Activated CD4-positive, alpha-beta memory T cell treated with anti-CD3 and anti-CD28 coated beads for 36 hours (primary cell): ENCODE results near the gene SAC3D1. TPM values are rescaled to one million over a fixed set of nuclear protein-coding genes. Genes with fewer than 3 reads are reported as not detected.

ENCODE experiments used
- CTCF ChIA-PET: fragments of 350-600 bp; sonication (Branson Sonifier 250); formaldehyde crosslinking; loops from one replicate; lab custom pipeline; 2021; ENCODE audit warnings: antibody characterized with exemption, inconsistent platforms; lab: Charles Lee
- POLR2A ChIA-PET: fragments of 350-600 bp; sonication (Branson Sonifier 250); formaldehyde crosslinking; loops from one replicate; lab custom pipeline; 2021; ENCODE audit warnings: antibody characterized with exemption; lab: Charles Lee
- DNase-seq: peaks from one replicate; pipeline ENCODE4 v3.0.0-alpha.2; 2020
- H3K27ac Mint-ChIP-seq: one replicate; pipeline ENCODE4 v1.8.0; 2021; ENCODE audit warnings: mixed read lengths
- H3K27me3 Mint-ChIP-seq: one replicate; pipeline ENCODE4 v1.8.0; 2021; ENCODE audit warnings: mixed read lengths
- H3K36me3 Mint-ChIP-seq: one replicate; pipeline ENCODE4 v1.8.0; 2021; ENCODE audit warnings: mixed read lengths
- H3K4me1 Mint-ChIP-seq: one replicate; pipeline ENCODE4 v1.8.0; 2021; ENCODE audit warnings: low read depth, mixed read lengths
- H3K4me3 Mint-ChIP-seq: one replicate; pipeline ENCODE4 v1.8.0; 2021; ENCODE audit warnings: mild to moderate bottlenecking, mixed read lengths
- H3K9me3 Mint-ChIP-seq: one replicate; pipeline ENCODE4 v1.8.0; 2021; ENCODE audit warnings: mixed read lengths
- intact Hi-C: fragments of 100-400 bp; cut with micrococcal nuclease; formaldehyde crosslinking; loops from one replicate; pipeline ENCODE4 v1.15.1; 2023
- total RNA-seq, 2 experiments: library from RNA; stranded (reverse); gene quantifications; one replicate each; pipeline ENCODE4 v1.2.3, GENCODE V29; 2021

The SAC3D1 gene
- total RNA-seq, 2 experiments from 2014 or later, result 14.2 to 14.7 TPM

DNA sequence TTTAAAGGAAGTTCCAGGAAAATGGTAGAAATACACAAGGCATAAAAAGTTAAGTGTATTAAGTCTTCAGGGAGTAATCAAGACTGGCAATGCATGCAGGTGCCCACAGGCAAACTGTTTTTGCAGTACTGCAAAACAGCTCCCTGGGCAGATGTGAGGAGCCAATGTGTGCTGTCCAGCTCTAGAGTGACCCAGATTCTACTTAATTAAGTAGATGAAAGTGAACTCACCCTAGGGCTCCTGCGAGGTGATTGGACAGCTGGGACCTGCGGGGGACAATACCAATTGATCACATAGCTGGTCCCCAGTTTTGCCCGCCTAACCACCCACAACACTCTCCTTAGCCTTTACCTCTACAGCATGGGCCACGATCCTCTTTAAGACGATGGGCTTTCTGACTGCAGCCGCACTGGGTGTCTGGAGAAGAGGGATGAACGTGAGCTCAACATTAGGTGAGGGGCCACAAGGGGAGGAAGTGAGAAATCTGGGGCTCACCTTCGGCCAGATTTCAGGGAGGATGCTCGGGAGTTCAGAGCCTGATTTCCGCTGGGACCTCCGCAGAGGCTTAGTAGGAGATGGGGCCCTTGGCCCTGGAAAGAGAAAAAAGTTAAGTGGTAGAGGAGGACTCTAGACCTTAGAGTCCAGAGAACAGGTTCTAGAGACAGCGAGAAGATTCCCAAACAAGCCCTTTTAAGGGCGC is 42.3 kb downstream of the SAC3D1 start:
- POLR2A ChIA-PET, result interaction anchor here (0.5 to 3.5 kb wide), 9 partner anchors 9 to 248 kb away, joined by 3 to 17 read pairs (median 4); partner anchors contain the start of genes FAU, MRPL49, SAC3D1 and VPS51
- intact Hi-C loops, result loop anchor here (5.0 kb wide), 2 partner anchors 56 to 71 kb away; partner anchors contain the start of genes ARL2 and SNX15
- CTCF ChIA-PET, result interaction anchor here (0.7 to 2.2 kb wide), 5 partner anchors 14 to 250 kb away, joined by 3 to 8 read pairs (median 3); partner anchors contain the start of gene ARL2
- H3K4me1 Mint-ChIP-seq, result peaks cover 43% of the 10 kb centered on the region
- DNase-seq, result peak; percentile 34
- H3K9me3 Mint-ChIP-seq, result no peaks in the 10 kb centered on the region
- H3K27ac Mint-ChIP-seq, result peak overlapping the region; percentile 96
- peak overlapping the region; percentile 99 for H3K4me3 Mint-ChIP-seq
- peaks cover 57% of the 10 kb centered on the region for H3K36me3 Mint-ChIP-seq
- no peaks in the 10 kb centered on the region for H3K27me3 Mint-ChIP-seq

DNA sequence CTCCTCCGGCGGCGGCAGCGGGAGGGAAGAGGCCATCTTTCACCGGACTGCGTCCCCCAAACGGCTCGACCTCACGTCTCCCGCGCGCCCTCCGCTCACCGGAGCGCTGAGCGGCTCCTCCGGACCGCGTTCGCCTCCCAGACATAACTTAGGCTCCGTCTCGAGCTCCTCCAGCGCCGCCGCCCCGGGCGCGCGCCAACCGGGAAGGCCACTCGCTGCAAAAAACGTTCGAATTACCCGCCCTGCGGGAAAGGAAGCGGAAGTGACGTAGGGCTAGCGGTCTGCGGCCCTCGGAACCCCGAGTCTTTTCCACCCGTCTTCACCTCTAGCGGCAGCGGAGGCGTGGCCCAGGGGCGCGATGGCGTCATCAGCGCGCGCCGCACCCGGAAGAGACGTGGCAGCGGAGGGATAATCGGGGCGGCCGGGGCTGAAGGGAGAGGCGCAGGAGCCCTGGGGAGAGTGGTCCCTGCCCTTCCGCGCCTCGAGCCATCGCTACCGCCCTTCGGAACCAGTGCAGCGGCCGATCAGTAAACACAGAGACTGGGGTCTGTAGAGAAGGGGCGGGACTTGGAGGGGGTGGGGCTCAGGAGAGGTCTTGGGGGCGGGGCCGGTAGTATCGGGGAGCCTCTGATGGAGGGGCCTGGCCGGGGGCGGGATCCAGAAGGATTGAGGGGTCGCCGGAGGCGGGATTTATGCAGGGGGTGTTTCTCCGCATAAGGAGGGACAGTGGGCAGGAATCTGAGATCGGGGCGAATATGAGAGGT is 43.0 kb downstream of the SAC3D1 start, which contains the start of the genes CDCA5 and ZFPL1:
Gene CDCA5, minus strand, starts transcription at position 207 of the 764 bp plus-strand sequence. Its CDS starts 62 bp downstream, at position 145.
Gene ZFPL1, plus strand, starts transcription at position 389 of the 764 bp plus-strand sequence. CDS start 477 bp downstream, outside the sequence.
- H3K36me3 Mint-ChIP-seq, result peaks cover 57% of the 10 kb centered on the region
- intact Hi-C loops, result loop anchor here (1.0 to 5.0 kb wide), 7 partner anchors 12 to 72 kb away; partner anchors contain the start of genes ARL2, FAU, MRPL49 and SAC3D1
- H3K27ac Mint-ChIP-seq, result peak within 1 kb of the TSS; percentile 96
- no peaks in the 10 kb centered on the region for H3K27me3 Mint-ChIP-seq
- no peaks in the 10 kb centered on the region for H3K9me3 Mint-ChIP-seq
- DNase-seq, result peak; percentile 97
- ChIA-PET CTCF (interaction anchor here (0.7 to 2.2 kb wide), 4 partner anchors 15 to 249 kb away, joined by 3 to 8 read pairs (median 5); partner anchors contain the start of gene ARL2), POLR2A (interaction anchor here (0.5 to 3.5 kb wide), 8 partner anchors 11 to 249 kb away, joined by 3 to 17 read pairs (median 3); partner anchors contain the start of genes FAU, MRPL49, SAC3D1 and VPS51)
- H3K4me3 Mint-ChIP-seq, result peak within 1 kb of the TSS; percentile 99
- H3K4me1 Mint-ChIP-seq, result peaks cover 36% of the 10 kb centered on the region

DNA sequence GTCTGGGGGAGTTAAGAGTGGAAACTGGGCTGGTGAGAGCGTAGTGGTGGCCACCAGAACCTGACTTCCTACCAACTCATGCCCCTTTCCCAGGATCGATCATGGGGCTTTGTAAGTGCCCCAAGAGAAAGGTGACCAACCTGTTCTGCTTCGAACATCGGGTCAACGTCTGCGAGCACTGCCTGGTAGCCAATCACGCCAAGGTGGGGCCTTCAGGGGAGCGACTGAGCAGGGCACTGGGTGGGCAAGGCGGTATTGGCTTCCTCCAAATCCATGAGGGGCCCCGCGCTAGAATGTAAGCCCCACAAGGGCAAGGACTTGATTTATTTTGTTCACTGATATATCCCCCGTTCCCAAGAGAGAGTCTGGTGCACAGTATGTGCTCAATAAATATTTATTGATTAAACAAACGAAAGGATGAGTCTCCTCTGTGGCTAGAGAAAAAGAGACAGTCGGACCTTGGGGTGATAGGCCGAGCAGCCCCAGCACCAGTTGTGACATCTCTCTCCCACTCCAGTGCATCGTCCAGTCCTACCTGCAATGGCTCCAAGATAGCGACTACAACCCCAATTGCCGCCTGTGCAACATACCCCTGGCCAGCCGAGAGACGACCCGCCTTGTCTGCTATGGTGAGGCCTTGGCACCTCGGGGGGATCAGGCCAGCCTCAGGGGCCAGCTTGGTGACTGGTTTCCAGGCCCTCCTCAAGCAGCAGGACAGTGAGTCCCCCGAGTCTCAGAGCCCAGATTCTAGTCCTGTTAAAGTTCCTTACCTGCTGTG is 43.8 kb downstream of the SAC3D1 start:
- Mint-ChIP-seq H3K4me3 (peak overlapping the region; percentile 99), H3K36me3 (peaks cover 59% of the 10 kb centered on the region), H3K27ac (peak overlapping the region; percentile 96), H3K9me3 (no peaks in the 10 kb centered on the region), H3K27me3 (no peaks in the 10 kb centered on the region), H3K4me1 (peaks cover 33% of the 10 kb centered on the region)
- ChIA-PET POLR2A (interaction anchor here (1.2 kb wide), 1 partner anchor 12 kb away, joined by 3 read pairs; no protein-coding TSS in a partner anchor), CTCF (interaction anchor here (1.2 to 1.3 kb wide), 2 partner anchors 25 to 238 kb away, joined by 4 to 5 read pairs; no protein-coding TSS in a partner anchor)
- intact Hi-C loops, result loop anchor here (1.0 to 5.0 kb wide), 7 partner anchors 12 to 72 kb away; partner anchors contain the start of genes ARL2, FAU, MRPL49 and SAC3D1
- no peak for DNase-seq

DNA sequence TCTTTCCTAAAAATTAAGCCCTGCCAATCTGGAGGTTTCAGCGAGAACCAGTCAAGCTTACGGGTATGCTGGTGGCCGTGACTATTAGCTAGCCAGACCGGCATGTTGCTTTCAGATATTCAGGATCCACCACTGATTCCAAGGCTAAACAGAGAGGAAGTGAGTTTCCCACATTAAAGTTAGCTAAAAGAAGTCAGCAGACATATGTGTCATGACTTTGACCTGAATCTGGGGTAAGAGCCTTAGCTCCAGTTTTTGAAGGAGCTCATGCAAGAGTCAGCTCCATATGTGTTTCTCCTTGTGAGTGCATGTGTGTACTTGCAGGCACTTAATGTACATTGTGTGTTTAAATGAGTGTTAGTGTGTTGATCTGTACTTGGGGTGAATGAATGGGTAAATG is 44.4 kb downstream of the SAC3D1 start:
- intact Hi-C loops, result no loop called here
- ChIA-PET POLR2A (interaction anchor here (1.2 kb wide), 1 partner anchor 11 kb away, joined by 3 read pairs; no protein-coding TSS in a partner anchor), CTCF (interaction anchor here (0.6 to 1.3 kb wide), 3 partner anchors 23 to 238 kb away, joined by 3 to 5 read pairs (median 4); no protein-coding TSS in a partner anchor)
- Mint-ChIP-seq H3K4me3 (peak overlapping the region; percentile 99), H3K36me3 (peaks cover 54% of the 10 kb centered on the region), H3K4me1 (peaks cover 33% of the 10 kb centered on the region), H3K27ac (peak overlapping the region; percentile 96), H3K9me3 (no peaks in the 10 kb centered on the region), H3K27me3 (no peaks in the 10 kb centered on the region)
- DNase-seq, result no peak

- Mint-ChIP-seq H3K36me3 (peaks cover 44% of the 10 kb centered on the region), H3K27me3 (no peaks in the 10 kb centered on the region), H3K27ac (no peak overlapping the region), H3K4me1 (peaks cover 27% of the 10 kb centered on the region), H3K9me3 (no peaks in the 10 kb centered on the region), H3K4me3 (no peak overlapping the region)
- ChIA-PET POLR2A (no interaction called here), CTCF (no interaction called here)
- intact Hi-C loops, result no loop called here
- DNase-seq, result no peak
Observed at GRCh38 chr11:65086809-65087208, 45.8 kb downstream of the SAC3D1 start.

- Mint-ChIP-seq H3K27ac (no peak overlapping the region), H3K4me3 (no peak overlapping the region), H3K4me1 (peaks cover 24% of the 10 kb centered on the region), H3K27me3 (no peaks in the 10 kb centered on the region), H3K9me3 (no peaks in the 10 kb centered on the region), H3K36me3 (peaks cover 40% of the 10 kb centered on the region)
- DNase-seq, result no peak
- intact Hi-C loops, result no loop called here
- POLR2A ChIA-PET, result no interaction called here
- CTCF ChIA-PET, result no interaction called here
Observed at GRCh38 chr11:65087216-65087615, 46.2 kb downstream of the SAC3D1 start.

DNA sequence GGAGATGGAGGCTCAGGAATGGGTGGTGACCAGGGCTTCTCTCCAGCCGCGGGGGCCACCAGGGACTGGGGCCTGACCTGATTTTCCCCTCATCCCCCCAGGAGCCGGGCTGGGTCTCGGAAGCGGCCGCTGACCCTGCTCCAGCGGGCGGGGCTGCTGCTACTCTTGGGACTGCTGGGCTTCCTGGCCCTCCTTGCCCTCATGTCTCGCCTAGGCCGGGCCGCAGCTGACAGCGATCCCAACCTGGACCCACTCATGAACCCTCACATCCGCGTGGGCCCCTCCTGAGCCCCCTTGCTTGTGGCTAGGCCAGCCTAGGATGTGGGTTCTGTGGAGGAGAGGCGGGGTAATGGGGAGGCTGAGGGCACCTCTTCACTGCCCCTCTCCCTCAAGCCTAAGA is 46.8 kb downstream of the SAC3D1 start:
- no peak for DNase-seq
- Mint-ChIP-seq H3K9me3 (no peaks in the 10 kb centered on the region), H3K4me1 (peaks cover 19% of the 10 kb centered on the region), H3K4me3 (no peak overlapping the region), H3K36me3 (peaks cover 36% of the 10 kb centered on the region), H3K27me3 (no peaks in the 10 kb centered on the region), H3K27ac (no peak overlapping the region)
- intact Hi-C loops, result no loop called here
- ChIA-PET POLR2A (no interaction called here), CTCF (no interaction called here)

DNA sequence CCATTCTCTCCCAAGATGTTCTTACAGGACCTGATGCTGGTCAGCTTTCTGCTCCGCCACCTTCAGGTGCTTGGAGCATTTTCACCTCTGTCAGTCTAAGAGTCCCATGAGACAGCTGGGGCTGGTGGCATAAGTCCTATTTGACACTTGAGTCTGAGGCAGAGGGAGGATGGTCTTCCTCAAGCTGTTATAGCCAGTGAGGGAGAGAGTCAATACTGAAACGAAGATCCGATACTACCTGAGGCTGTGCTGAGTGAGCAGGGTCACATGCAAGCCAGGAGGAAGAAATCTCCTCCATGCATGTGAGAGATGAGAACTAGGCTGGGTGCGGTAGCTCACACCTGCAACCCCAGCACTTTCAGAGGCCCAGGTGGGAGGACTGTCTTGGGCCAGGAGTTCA is 48.6 kb downstream of the SAC3D1 start:
- Mint-ChIP-seq H3K9me3 (no peaks in the 10 kb centered on the region), H3K4me1 (peaks cover 13% of the 10 kb centered on the region), H3K36me3 (peaks cover 22% of the 10 kb centered on the region), H3K27ac (no peak overlapping the region), H3K4me3 (no peak overlapping the region), H3K27me3 (no peaks in the 10 kb centered on the region)
- ChIA-PET POLR2A (no interaction called here), CTCF (no interaction called here)
- intact Hi-C loops, result no loop called here
- no peak for DNase-seq

DNA sequence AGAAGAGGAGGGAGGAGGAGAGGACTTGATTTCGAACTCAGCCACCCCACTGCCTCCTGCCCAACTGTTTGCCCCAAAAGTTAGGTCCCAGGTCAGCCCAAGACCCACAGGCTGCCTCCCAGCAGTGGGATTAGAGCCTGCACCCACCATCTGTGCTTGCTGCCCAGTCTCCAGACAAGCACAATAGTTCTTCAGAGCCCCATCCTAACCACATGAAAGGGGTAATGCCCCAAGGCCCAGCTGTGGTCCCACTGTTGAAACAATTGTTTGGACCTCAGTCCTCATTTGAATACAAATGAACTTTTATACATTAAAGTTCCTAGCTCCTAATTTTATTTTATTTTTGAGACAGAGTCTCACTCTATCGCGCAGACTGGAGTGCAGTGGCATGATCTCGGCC is 49.6 kb downstream of the SAC3D1 start:
- H3K36me3 Mint-ChIP-seq, result peaks cover 20% of the 10 kb centered on the region
- H3K9me3 Mint-ChIP-seq, result no peaks in the 10 kb centered on the region
- DNase-seq, result no peak
- POLR2A ChIA-PET, result interaction anchor here (0.8 kb wide), 1 partner anchor 9 kb away, joined by 3 read pairs; no protein-coding TSS in a partner anchor
- H3K4me3 Mint-ChIP-seq, result no peak overlapping the region
- H3K27me3 Mint-ChIP-seq, result no peaks in the 10 kb centered on the region
- CTCF ChIA-PET, result interaction anchor here (0.6 to 1.1 kb wide), 2 partner anchors 21 to 22 kb away, joined by 3 read pairs; partner anchors contain the start of gene TM7SF2
- peaks cover 5% of the 10 kb centered on the region for H3K4me1 Mint-ChIP-seq
- intact Hi-C loops, result no loop called here
- no peak overlapping the region for H3K27ac Mint-ChIP-seq
